GM19025 (cell line): ENCODE results near the gene FBXW10.
"Not testable (repeated sequence)": the region's sequence is repeated elsewhere in the genome, so short reads cannot be mapped to it uniquely, and the experiment has no call there.

Source experiments
- ATAC-seq: cut with Tn5 transposase; IDR thresholded peaks from one replicate; pipeline ENCODE4 v1.9.1; 2021; ENCODE audit warnings: mild to moderate bottlenecking, low read depth, moderate library complexity; ENCODE audit not compliant: unreplicated experiment

Gene FBXW10

DNA sequence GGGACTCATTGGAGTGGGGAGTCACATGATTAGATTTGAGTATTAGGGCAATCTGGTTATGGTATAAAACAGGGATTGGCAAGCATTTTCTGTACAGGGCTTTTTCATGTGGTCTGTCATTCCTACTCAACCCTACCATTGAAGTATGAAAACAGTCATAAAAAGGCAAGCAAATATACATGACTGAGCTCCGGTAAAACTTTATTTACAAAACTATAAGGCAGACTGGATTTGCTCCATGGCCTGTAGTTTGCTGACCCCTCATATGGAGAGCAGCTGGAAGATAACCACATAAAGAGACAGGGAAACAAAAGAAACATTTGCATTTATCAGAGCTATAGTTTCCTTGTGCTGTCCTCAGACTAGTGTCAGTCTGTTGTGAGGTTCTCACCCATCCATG is 83.8 kb downstream of the FBXW10 start:
- not testable (repeated sequence) for ATAC-seq
